GM21723 (cell line): ENCODE results near the gene LDAH.

Experiments used
- ATAC-seq: cut with Tn5 transposase; IDR thresholded peaks from one replicate; pipeline ENCODE4 v1.9.1; 2021; ENCODE audit warnings: mild to moderate bottlenecking, moderate library complexity; ENCODE audit not compliant: unreplicated experiment

The LDAH gene

GRCh38 chr2:20641123-20641985, 181.5 kb downstream of the LDAH start:
- no peak for ATAC-seq

GRCh38 chr2:20640411-20641122, 182.3 kb downstream of the LDAH start:
- no peak for ATAC-seq

DNA sequence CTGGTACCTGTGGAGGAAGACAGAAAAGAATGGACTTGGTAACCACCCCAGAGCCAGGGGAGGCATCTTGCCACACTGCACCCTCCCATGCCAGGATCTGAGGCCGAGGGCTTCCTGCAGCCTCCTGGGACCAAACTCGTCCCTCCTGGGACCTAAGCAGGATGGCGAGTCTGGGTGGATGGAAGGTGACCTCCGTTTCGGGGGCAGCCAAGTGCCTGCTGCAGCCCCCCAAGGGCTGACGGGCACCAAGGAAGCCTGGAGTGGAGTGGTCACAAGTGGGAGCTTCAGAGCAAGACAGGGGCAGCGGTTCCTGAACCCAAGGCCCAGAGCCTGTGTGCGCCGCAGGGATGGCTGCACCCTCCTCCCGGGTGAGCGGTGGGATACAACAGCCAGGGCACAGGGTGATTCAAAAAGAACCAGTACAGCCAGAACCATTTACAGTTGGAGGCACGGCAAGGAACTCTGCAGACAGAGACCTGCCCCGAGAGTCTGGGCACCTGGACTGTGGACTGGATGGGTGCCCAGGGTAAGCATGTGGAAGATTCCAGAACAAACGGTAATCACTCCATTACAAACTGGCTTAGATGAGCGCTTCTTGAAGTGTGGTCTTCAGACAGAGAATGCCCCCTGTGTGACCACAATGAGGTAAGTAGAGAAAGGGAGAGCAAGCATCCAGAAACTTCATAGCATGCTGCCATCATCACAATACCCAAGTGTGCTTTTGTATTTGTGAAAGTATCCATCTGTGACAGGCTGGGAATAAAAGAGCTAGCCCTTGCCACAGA, 184.1 kb downstream of the LDAH start:
- ATAC-seq: no peak

DNA sequence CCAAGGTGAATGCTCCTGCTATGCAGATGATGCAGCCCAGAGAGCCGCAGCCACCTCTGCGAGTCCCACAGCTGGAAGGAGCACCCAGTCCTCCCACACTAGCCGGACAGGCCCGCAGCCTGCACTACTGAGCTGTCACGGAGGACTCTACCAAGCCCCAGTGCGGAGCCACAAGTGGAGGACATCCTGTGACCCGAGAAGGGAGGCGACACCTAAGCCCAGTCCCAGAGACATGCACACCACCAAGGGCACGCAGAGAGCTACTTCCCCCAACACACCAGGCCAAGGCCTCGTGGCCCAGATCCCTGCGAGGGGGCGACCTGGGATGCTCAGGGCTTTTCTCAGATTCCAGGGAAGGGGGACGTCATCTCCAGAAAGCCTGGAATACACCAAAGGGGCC, 184.9 kb downstream of the LDAH start:
- ATAC-seq: no peak

DNA sequence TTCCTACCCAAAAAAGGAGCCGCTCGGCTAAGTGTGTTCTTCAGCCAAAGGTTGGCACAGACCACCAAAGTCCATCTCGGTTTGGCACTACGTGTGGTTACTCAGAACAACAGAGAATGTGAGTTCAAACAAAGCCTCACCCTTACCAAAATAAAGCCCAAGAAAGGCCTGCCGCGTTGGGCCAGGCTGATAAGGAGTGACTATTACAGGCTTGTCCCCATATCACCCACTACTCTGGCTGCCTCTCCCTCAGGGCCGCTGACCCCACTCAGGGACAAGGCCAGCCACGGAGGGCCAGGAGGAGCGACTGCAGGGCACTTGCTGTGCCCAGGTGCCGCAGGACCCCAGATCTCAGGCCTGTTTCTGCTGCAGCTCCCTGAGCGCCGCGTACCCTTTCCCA, 185.8 kb downstream of the LDAH start:
- ATAC-seq: no peak

GRCh38 chr2:20635675-20636584, 187.0 kb downstream of the LDAH start:
- peak; percentile 75 for ATAC-seq

GRCh38 chr2:20635113-20635510, 187.8 kb downstream of the LDAH start:
- no peak for ATAC-seq

DNA sequence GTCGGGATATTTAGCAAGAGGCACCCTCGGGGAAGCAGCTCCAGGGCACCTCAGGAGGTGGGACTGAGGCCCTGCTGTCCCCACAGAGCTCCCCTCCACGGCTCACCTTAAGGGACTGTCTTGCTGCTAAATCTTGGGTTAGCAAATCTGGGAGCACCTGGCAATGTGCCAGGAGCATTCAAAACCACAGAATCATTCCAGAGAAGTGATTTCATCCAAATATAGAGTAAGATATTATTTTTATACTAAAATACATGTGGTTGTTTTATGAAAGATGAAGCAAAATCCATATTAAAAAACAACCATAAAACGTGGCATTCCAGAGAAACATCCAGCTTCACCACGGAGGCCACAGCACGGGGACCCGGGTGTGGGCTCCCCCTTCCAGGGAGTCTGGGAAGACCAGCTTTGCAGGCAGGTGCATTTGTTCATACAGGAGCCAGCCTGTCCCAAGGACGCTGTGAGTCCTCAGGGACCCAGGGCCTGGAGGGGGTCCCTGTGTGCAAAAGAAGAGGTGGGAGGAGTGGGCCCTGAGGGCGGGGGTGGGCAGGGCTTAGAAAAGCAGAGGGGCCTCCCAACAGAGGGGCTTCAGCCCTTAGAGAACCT, 188.3 kb downstream of the LDAH start:
- ATAC-seq: no peak
